Coronary artery (tissue), 2 donors: Measurements from ENCODE around the gene CHFR.
"Not testable (repeated sequence)": the region's sequence is repeated elsewhere in the genome, so short reads cannot be mapped to it uniquely, and the experiment has no call there.

Source experiments
- DNase-seq: peaks from one replicate; pipeline ENCODE4 v3.0.0-alpha.2; 2017; ENCODE audit warnings: low spot score
- H3K27ac ChIP-seq, 2 donors: fragments of 200-600 bp; sonication (generic); one replicate each; pipeline ENCODE4 v1.5.1; 2016 to 2019
- H3K4me3 ChIP-seq: fragments of 200-600 bp; sonication (generic); 2 replicates; pipeline ENCODE4 v1.5.1; 2016; ENCODE audit warnings: mild to moderate bottlenecking, moderate library complexity
- CTCF ChIP-seq: fragments of 200-600 bp; sonication (generic); IDR thresholded peaks from one replicate; pipeline ENCODE4 v1.5.1; 2019; ENCODE audit warnings: antibody characterized with exemption

Gene CHFR

GRCh38 chr12:132803888-132804287 lies 83.5 kb downstream of the CHFR start:
- no peak overlapping the region for H3K27ac ChIP-seq
- DNase-seq, result no peak
- no peak for TF ChIP-seq CTCF
- no peak overlapping the region for H3K4me3 ChIP-seq

- no peak for DNase-seq
- Histone ChIP-seq H3K4me3 (no peak overlapping the region), H3K27ac (no peak overlapping the region)
- TF ChIP-seq CTCF, result no peak
Measured at GRCh38 chr12:132803125-132803524, 84.3 kb downstream of the CHFR start.

- TF ChIP-seq CTCF, result no peak
- Histone ChIP-seq H3K4me3 (no peak overlapping the region), H3K27ac (no peak overlapping the region)
- DNase-seq, result no peak
Measured at GRCh38 chr12:132801741-132802140, 85.7 kb downstream of the CHFR start.

GRCh38 chr12:132798836-132799235 lies 88.6 kb downstream of the CHFR start:
- Histone ChIP-seq H3K4me3 (no peak overlapping the region), H3K27ac (no peak overlapping the region)
- no peak for TF ChIP-seq CTCF
- DNase-seq, result no peak

GRCh38 chr12:132797820-132798570 lies 89.4 kb downstream of the CHFR start:
- DNase-seq, result no peak
- H3K27ac ChIP-seq, result no peak overlapping the region
- no peak overlapping the region for H3K4me3 ChIP-seq
- TF ChIP-seq CTCF, result no peak

- Histone ChIP-seq H3K4me3 (no peak overlapping the region), H3K27ac (no peak overlapping the region)
- no peak for DNase-seq
- no peak for TF ChIP-seq CTCF
Measured at GRCh38 chr12:132795847-132796246, 91.6 kb downstream of the CHFR start.

- not testable (repeated sequence) for H3K27ac ChIP-seq, H3K4me3 ChIP-seq, DNase-seq
Measured at GRCh38 chr12:132791940-132792339, 95.5 kb downstream of the CHFR start.
